GM12878 (cell line): Measurements from ENCODE around the gene DIP2A. TPM values are rescaled to one million over a fixed set of nuclear protein-coding genes. Genes with fewer than 3 reads are reported as not detected.
A peak's percentile ranks its signal among the peaks of the same experiment; 100 is the strongest.

Experiments used
- ATAC-seq: fragments of 200-7000 bp; cut with Tn5 transposase; 3 replicates; pipeline ENCODE4 v1.9.1; 2020; ENCODE audit warnings: mild to moderate bottlenecking, moderate library complexity
- BruUV-seq: library from RNA; stranded (reverse); fragments of 400-500 nt; replicated peaks from 2 replicates; lab custom pipeline; 2021; lab: Mats Ljungman, UMichigan
- CTCF ChIA-PET: fragments of 300-600 bp; sonication (Branson Sonifier 250); formaldehyde crosslinking; extraction: SDS; loops from one replicate; lab custom pipeline; 2021; ENCODE audit warnings: inconsistent platforms; lab: Yijun Ruan, JAX
- POLR2A ChIA-PET: fragments of 350-600 bp; formaldehyde crosslinking; extraction: SDS; loops from one replicate; lab custom pipeline; 2021; ENCODE audit warnings: inconsistent platforms; lab: Charles Lee
- RAD21 ChIA-PET: fragments of 300-600 bp; sonication (Branson Sonifier 250); formaldehyde crosslinking; loops from one replicate; lab custom pipeline; 2023; ENCODE audit warnings: antibody characterized with exemption; ENCODE audit not compliant: unreplicated experiment; lab: Charles Lee
- SMC1A ChIA-PET: fragments of 300-600 bp; sonication (Branson Sonifier 250); formaldehyde crosslinking; loops from one replicate; lab custom pipeline; 2023; ENCODE audit not compliant: unreplicated experiment, uncharacterized antibody; lab: Charles Lee
- DNase-seq: peaks from one replicate; pipeline ENCODE4 v3.0.0-alpha.2; 2011; ENCODE audit warnings: low read depth, low spot score
- FAIRE-seq: peaks from 3 replicates; lab custom pipeline; 2011; peaks lifted over from hg19 to GRCh38; lab: Jason Lieb, UNC
- H2AFZ ChIP-seq: 2 replicates; pipeline ENCODE4 v1.6.0; 2011; ENCODE audit warnings: low read depth, low read length, control low read depth; ENCODE audit not compliant: control insufficient read depth
- H3K27ac ChIP-seq: 2 replicates; pipeline ENCODE4 v1.5.1; 2011; ENCODE audit warnings: control low read depth; ENCODE audit not compliant: control insufficient read depth, insufficient read depth
- H3K27me3 ChIP-seq, 2 experiments: replicated peaks in 1 of 2; 2 replicates each; pipeline versions ENCODE4 v1.6.0 to v1.6.1; 2011; ENCODE audit warnings: low read length in 1 of 2; ENCODE audit not compliant: control insufficient read depth in 2 of 2, insufficient read depth in 2 of 2
- H3K36me3 ChIP-seq, 2 experiments: 2 replicates each; pipeline ENCODE4 v1.5.1; 2011; ENCODE audit warnings: low read length in 1 of 2; ENCODE audit not compliant: control insufficient read depth in 2 of 2, insufficient read depth in 2 of 2
- H3K4me1 ChIP-seq: 2 replicates; pipeline ENCODE4 v1.6.1; 2011; ENCODE audit warnings: mild to moderate bottlenecking, low read length, moderate library complexity, mixed read lengths; ENCODE audit not compliant: control insufficient read depth, insufficient read depth
- H3K4me2 ChIP-seq: 2 replicates; pipeline ENCODE4 v1.6.0; 2011; ENCODE audit warnings: control low read depth; ENCODE audit not compliant: control insufficient read depth, insufficient read depth
- H3K4me3 ChIP-seq: fragments of 200-600 bp; sonication (generic); 2 replicates; pipeline ENCODE4 v1.5.1; 2016
- H3K79me2 ChIP-seq: 2 replicates; pipeline ENCODE4 v1.6.0; 2011; ENCODE audit warnings: low read length; ENCODE audit not compliant: control insufficient read depth, insufficient read depth
- H3K9ac ChIP-seq: 2 replicates; pipeline ENCODE4 v1.8.0; 2011; ENCODE audit warnings: low read length, control low read depth, mixed read lengths; ENCODE audit not compliant: control insufficient read depth, insufficient read depth
- H3K9me3 ChIP-seq: replicated peaks from 3 replicates; pipeline ENCODE4 v1.5.1; 2011; ENCODE audit warnings: mild to moderate bottlenecking, low read length; ENCODE audit not compliant: control insufficient read depth, insufficient read depth
- H4K20me1 ChIP-seq: 2 replicates; pipeline ENCODE4 v1.6.0; 2011; ENCODE audit not compliant: control insufficient read depth, insufficient read depth
- JUNB ChIP-seq: IDR thresholded peaks from 2 replicates; pipeline ENCODE4 v1.6.1; 2016; ENCODE audit warnings: antibody characterized with exemption, mild to moderate bottlenecking
- KDM1A ChIP-seq: fragments of 200-600 bp; sonication (generic); IDR thresholded peaks from 2 replicates; pipeline ENCODE4 v1.6.1; 2016; ENCODE audit warnings: borderline replicate concordance
- MYC ChIP-seq: IDR thresholded peaks from 2 replicates; pipeline ENCODE4 v1.6.1; 2011; ENCODE audit warnings: mild to moderate bottlenecking, low read length, moderate library complexity, inconsistent platforms; ENCODE audit not compliant: insufficient read depth, insufficient replicate concordance, insufficient read length, severe bottlenecking
- NR2C1 ChIP-seq: fragments of 450-650 bp; IDR thresholded peaks from 2 replicates; pipeline ENCODE4 v1.6.1; 2017; ENCODE audit warnings: antibody characterized with exemption, mild to moderate bottlenecking, moderate library complexity
- RAD21 ChIP-seq: IDR thresholded peaks from 2 replicates; pipeline ENCODE4 v1.6.1; 2011; ENCODE audit warnings: mild to moderate bottlenecking, low read depth, low read length, moderate library complexity; ENCODE audit not compliant: insufficient read depth
- ZBTB11 ChIP-seq: fragments of 450-650 bp; formaldehyde crosslinking; IDR thresholded peaks from 2 replicates; pipeline ENCODE4 v1.5.0; 2022; ENCODE audit warnings: mild to moderate bottlenecking, missing genetic modification characterization
- WGBS: methylation state at CpG from one replicate; pipeline ENCODE4 v1.1.6; 2016; ENCODE audit warnings: low lambda C conversion rate; ENCODE audit not compliant: insufficient replicate concordance, insufficient coverage; ENCODE audit errors: missing lambda C conversion rate; 5-methylcytosine and 5-hydroxymethylcytosine counted together
- in situ Hi-C: fragments of 300-500 bp; cut with MboI; formaldehyde crosslinking; loops from 9 replicates; pipeline ENCODE4 v1.14.3; 2018; ENCODE audit warnings: mixed read lengths
- intact Hi-C: fragments of 100-400 bp; cut with micrococcal nuclease; formaldehyde crosslinking; loops from one replicate; pipeline ENCODE4 v1.14.2; 2022; ENCODE audit not compliant: unreplicated experiment
- polyA plus RNA-seq, 11 experiments: library from polyadenylated mRNA; depleted of rRNA in 4 of 11; unstranded in 6 of 11; stranded (reverse) in 5 of 11; fragments of >200 nt; fragmentation: Nextera tagmentation in 4 of 11; fragmentation: Illumina TruSeq in 1 of 11; extraction: Ambion mirVana in 4 of 11; extraction: Trizol in 1 of 11; gene quantifications; 1 replicate in 1 of 11; 2 replicates in 10 of 11; pipeline versions ENCODE4 v1.2.1 to v1.2.3, GENCODE V29; 2011 to 2016; ENCODE audit warnings: inconsistent platforms in 2 of 11, missing spikeins in 2 of 11, low read depth in 1 of 11
- small RNA-seq: library from RNA; depleted of rRNA; stranded (forward); fragments of <200 nt; gene quantifications from one replicate; pipeline ENCODE3, GENCODE V24; 2014
- total RNA-seq, 4 experiments: library from RNA; depleted of rRNA in 3 of 4; stranded (reverse); fragments of >200 nt in 3 of 4; fragmentation: Illumina TruSeq in 1 of 4; extraction: Trizol in 1 of 4; gene quantifications; 2 replicates each; pipeline versions ENCODE4 v1.2.1 to v1.2.3, GENCODE V29; 2013 to 2021

Gene DIP2A
- total and polyA plus RNA-seq, 10 of the 15 experiments (the other 5 are each of a cell fraction or from before 2014, with no cell fraction given): 1.7 to 25.5 (median 12.2) TPM

- no peak for TF ChIP-seq ZBTB11
Observed at GRCh38 chr21:46617267-46618051, 158.8 kb downstream of the DIP2A start (continued).

GRCh38 chr21:46618738-46619379 lies 160.2 kb downstream of the DIP2A start:
- no TSS peak for BruUV-seq
- FAIRE-seq (peak; percentile 31), ATAC-seq (no peak), DNase-seq (no peak)
- ChIA-PET RAD21 (interaction anchor here (1.6 kb wide), 1 partner anchor 104 kb away, joined by 3 read pairs; no protein-coding TSS in a partner anchor), SMC1A (interaction anchor here (1.0 to 2.4 kb wide), 3 partner anchors 10 to 20 kb away, joined by 3 to 20 read pairs (median 3); no protein-coding TSS in a partner anchor), CTCF (interaction anchor here (0.7 to 1.1 kb wide), 3 partner anchors 14 to 30 kb away, joined by 3 to 6 read pairs (median 3); no protein-coding TSS in a partner anchor), POLR2A (interaction anchor here (1.0 to 1.1 kb wide), 2 partner anchors 10 to 13 kb away, joined by 3 read pairs; no protein-coding TSS in a partner anchor)
- H3K27me3 ChIP-seq: no peaks in the 10 kb centered on the region; a peak in 1 of 4 replicates
- H3K36me3 ChIP-seq: no peaks in the 10 kb centered on the region
- no peak overlapping the region for H3K27ac ChIP-seq
- no peak overlapping the region for H3K4me3 ChIP-seq
- H3K79me2 ChIP-seq: no peaks in the 10 kb centered on the region
- H3K4me2 ChIP-seq: no peak overlapping the region
- no peak for TF ChIP-seq MYC
- TF ChIP-seq JUNB: no peak
- no peak for TF ChIP-seq KDM1A
- TF ChIP-seq NR2C1: no peak
- TF ChIP-seq RAD21: no peak
- no peak overlapping the region for H2AFZ ChIP-seq
- no peaks in the 10 kb centered on the region for H3K9me3 ChIP-seq
- in situ Hi-C loops (no loop called here), intact Hi-C loops (no loop called here)
- H3K9ac ChIP-seq: no peak overlapping the region
- peaks cover 7% of the 10 kb centered on the region for H3K4me1 ChIP-seq
- 82% methylated on average over 5 of the region's 5 CpGs for WGBS
- no peaks in the 10 kb centered on the region for H4K20me1 ChIP-seq

Small RNA genes within 50 kb of the gene (small RNA-seq; reads per million reads assigned to genes)
- gene RNU6-396P: not detected

Other genes with a start within 250 kb of the DIP2A start
- 61.4 and 65.2 TPM in 2 replicates for gene LSS, start 230.1 kb upstream of the DIP2A start, total RNA-seq (2014; rRNA removed)
- 19.6 and 20.3 TPM in 2 replicates for gene LSS, start 230.1 kb upstream of the DIP2A start, total RNA-seq (2014; rRNA removed; fragmentation: Illumina TruSeq; extraction: Trizol)
- gene LSS, start 230.1 kb upstream of the DIP2A start, total RNA-seq (2021): 82.4 and 86.4 TPM in 2 replicates
- gene LSS, start 230.1 kb upstream of the DIP2A start, polyA plus RNA-seq (2011; rRNA removed): 26.1 and 51.3 TPM in 2 replicates
- gene LSS, start 230.1 kb upstream of the DIP2A start, polyA plus RNA-seq (2014; fragmentation: Illumina TruSeq; extraction: Trizol): 18.3 and 24.0 TPM in 2 replicates
- 1 to 10 TPM; 2.9 to 3.7 TPM for gene LSS, start 230.1 kb upstream of the DIP2A start, polyA plus RNA-seq (2014; fragmentation: Nextera tagmentation; extraction: Ambion mirVana)
- gene LSS, start 230.1 kb upstream of the DIP2A start, polyA plus RNA-seq (2014; rRNA removed): 60.9 and 68.4 TPM in 2 replicates
- gene LSS, start 230.1 kb upstream of the DIP2A start, polyA plus RNA-seq (2016; fragmentation: Nextera tagmentation; extraction: Ambion mirVana): 10 to 100 TPM; 25.5 to 29.4 TPM
- 53.8 and 53.9 TPM in 2 replicates for gene MCM3AP, start 173.3 kb upstream of the DIP2A start, total RNA-seq (2014; rRNA removed)
- 32.4 and 39.7 TPM in 2 replicates for gene MCM3AP, start 173.3 kb upstream of the DIP2A start, total RNA-seq (2014; rRNA removed; fragmentation: Illumina TruSeq; extraction: Trizol)
- 94.3 and 95.7 TPM in 2 replicates for gene MCM3AP, start 173.3 kb upstream of the DIP2A start, total RNA-seq (2021)
- 42.3 and 45.3 TPM in 2 replicates for gene MCM3AP, start 173.3 kb upstream of the DIP2A start, polyA plus RNA-seq (2011; rRNA removed)
- gene MCM3AP, start 173.3 kb upstream of the DIP2A start, polyA plus RNA-seq (2014; fragmentation: Illumina TruSeq; extraction: Trizol): 34.3 and 39.3 TPM in 2 replicates
- 1 to 10 TPM; 6.1 to 8.8 TPM for gene MCM3AP, start 173.3 kb upstream of the DIP2A start, polyA plus RNA-seq (2014; fragmentation: Nextera tagmentation; extraction: Ambion mirVana)
- gene MCM3AP, start 173.3 kb upstream of the DIP2A start, polyA plus RNA-seq (2014; rRNA removed): 48.6 and 54.6 TPM in 2 replicates
- 10 to 100 TPM; 54.5 to 64.6 TPM for gene MCM3AP, start 173.3 kb upstream of the DIP2A start, polyA plus RNA-seq (2016; fragmentation: Nextera tagmentation; extraction: Ambion mirVana)
- gene YBEY, start 172.5 kb upstream of the DIP2A start, total RNA-seq (2014; rRNA removed): 16.7 and 18.1 TPM in 2 replicates
- gene YBEY, start 172.5 kb upstream of the DIP2A start, total RNA-seq (2014; rRNA removed; fragmentation: Illumina TruSeq; extraction: Trizol): 16.5 and 16.9 TPM in 2 replicates
- 13.2 and 13.8 TPM in 2 replicates for gene YBEY, start 172.5 kb upstream of the DIP2A start, total RNA-seq (2021)
- 31.1 and 38.1 TPM in 2 replicates for gene YBEY, start 172.5 kb upstream of the DIP2A start, polyA plus RNA-seq (2011; rRNA removed)
- gene YBEY, start 172.5 kb upstream of the DIP2A start, polyA plus RNA-seq (2014; fragmentation: Illumina TruSeq; extraction: Trizol): 18.9 and 22.1 TPM in 2 replicates
- 10 to 100 TPM in 1 of 2 experiments, 1 to 10 TPM in 1; 6.5 to 11.3 TPM for gene YBEY, start 172.5 kb upstream of the DIP2A start, polyA plus RNA-seq (2014; fragmentation: Nextera tagmentation; extraction: Ambion mirVana)
- 27.1 and 31.4 TPM in 2 replicates for gene YBEY, start 172.5 kb upstream of the DIP2A start, polyA plus RNA-seq (2014; rRNA removed)
- gene YBEY, start 172.5 kb upstream of the DIP2A start, polyA plus RNA-seq (2016; fragmentation: Nextera tagmentation; extraction: Ambion mirVana): 10 to 100 TPM; 20.2 to 20.9 TPM
- 14.4 and 16.2 TPM in 2 replicates for gene C21orf58, start 135.0 kb upstream of the DIP2A start, total RNA-seq (2014; rRNA removed)
- gene C21orf58, start 135.0 kb upstream of the DIP2A start, total RNA-seq (2014; rRNA removed; fragmentation: Illumina TruSeq; extraction: Trizol): 6.7 and 7.3 TPM in 2 replicates
- 17.9 and 22.3 TPM in 2 replicates for gene C21orf58, start 135.0 kb upstream of the DIP2A start, total RNA-seq (2021)
- gene C21orf58, start 135.0 kb upstream of the DIP2A start, polyA plus RNA-seq (2011; rRNA removed): 4.9 and 6.4 TPM in 2 replicates
- 1.3 and 6.7 TPM in 2 replicates for gene C21orf58, start 135.0 kb upstream of the DIP2A start, polyA plus RNA-seq (2014; fragmentation: Illumina TruSeq; extraction: Trizol)
- 1 to 10 TPM; 1.1 TPM for gene C21orf58, start 135.0 kb upstream of the DIP2A start, polyA plus RNA-seq (2014; fragmentation: Nextera tagmentation; extraction: Ambion mirVana)
- 21.6 and 28.2 TPM in 2 replicates for gene C21orf58, start 135.0 kb upstream of the DIP2A start, polyA plus RNA-seq (2014; rRNA removed)
- gene C21orf58, start 135.0 kb upstream of the DIP2A start, polyA plus RNA-seq (2016; fragmentation: Nextera tagmentation; extraction: Ambion mirVana): 10 to 100 TPM; 18.8 to 20.2 TPM
- 21.9 and 22.1 TPM in 2 replicates for gene PCNT, start 134.7 kb upstream of the DIP2A start, total RNA-seq (2014; rRNA removed)
- gene PCNT, start 134.7 kb upstream of the DIP2A start, total RNA-seq (2014; rRNA removed; fragmentation: Illumina TruSeq; extraction: Trizol): 15.3 and 17.1 TPM in 2 replicates
- gene PCNT, start 134.7 kb upstream of the DIP2A start, total RNA-seq (2021): 33.0 and 35.4 TPM in 2 replicates
- 11.3 and 11.5 TPM in 2 replicates for gene PCNT, start 134.7 kb upstream of the DIP2A start, polyA plus RNA-seq (2011; rRNA removed)
- 7.4 and 18.9 TPM in 2 replicates for gene PCNT, start 134.7 kb upstream of the DIP2A start, polyA plus RNA-seq (2014; fragmentation: Illumina TruSeq; extraction: Trizol)
- gene PCNT, start 134.7 kb upstream of the DIP2A start, polyA plus RNA-seq (2014; fragmentation: Nextera tagmentation; extraction: Ambion mirVana): 1 to 10 TPM; 2.9 to 6.0 TPM
- 25.4 and 35.1 TPM in 2 replicates for gene PCNT, start 134.7 kb upstream of the DIP2A start, polyA plus RNA-seq (2014; rRNA removed)
- gene PCNT, start 134.7 kb upstream of the DIP2A start, polyA plus RNA-seq (2016; fragmentation: Nextera tagmentation; extraction: Ambion mirVana): 10 to 100 TPM; 39.2 to 39.6 TPM
- not detected in 2 replicates for gene S100B, start 146.2 kb downstream of the DIP2A start, total RNA-seq (2014; rRNA removed)
- 0.22 TPM in 1 of 2 replicates, not detected in the other for gene S100B, start 146.2 kb downstream of the DIP2A start, total RNA-seq (2014; rRNA removed; fragmentation: Illumina TruSeq; extraction: Trizol)
- not detected in 2 replicates for gene S100B, start 146.2 kb downstream of the DIP2A start, total RNA-seq (2021)
- not detected in 2 replicates for gene S100B, start 146.2 kb downstream of the DIP2A start, polyA plus RNA-seq (2011; rRNA removed)
- gene S100B, start 146.2 kb downstream of the DIP2A start, polyA plus RNA-seq (2014; fragmentation: Illumina TruSeq; extraction: Trizol): not detected in 2 replicates
- gene S100B, start 146.2 kb downstream of the DIP2A start, polyA plus RNA-seq (2014; fragmentation: Nextera tagmentation; extraction: Ambion mirVana): under 1 TPM in 1 of 2 experiments, not detected in 1; 0.11 TPM
- gene S100B, start 146.2 kb downstream of the DIP2A start, polyA plus RNA-seq (2014; rRNA removed): not detected in 2 replicates
- gene S100B, start 146.2 kb downstream of the DIP2A start, polyA plus RNA-seq (2016; fragmentation: Nextera tagmentation; extraction: Ambion mirVana): not detected
- gene PRMT2, start 176.8 kb downstream of the DIP2A start, total RNA-seq (2014; rRNA removed): 27.8 and 31.7 TPM in 2 replicates
- gene PRMT2, start 176.8 kb downstream of the DIP2A start, total RNA-seq (2014; rRNA removed; fragmentation: Illumina TruSeq; extraction: Trizol): 31.1 and 32.6 TPM in 2 replicates
- 34.2 and 37.2 TPM in 2 replicates for gene PRMT2, start 176.8 kb downstream of the DIP2A start, total RNA-seq (2021)
- 40.6 and 44.0 TPM in 2 replicates for gene PRMT2, start 176.8 kb downstream of the DIP2A start, polyA plus RNA-seq (2011; rRNA removed)
- 23.5 and 35.2 TPM in 2 replicates for gene PRMT2, start 176.8 kb downstream of the DIP2A start, polyA plus RNA-seq (2014; fragmentation: Illumina TruSeq; extraction: Trizol)
- 10 to 100 TPM; 16.1 to 24.1 TPM for gene PRMT2, start 176.8 kb downstream of the DIP2A start, polyA plus RNA-seq (2014; fragmentation: Nextera tagmentation; extraction: Ambion mirVana)
- gene PRMT2, start 176.8 kb downstream of the DIP2A start, polyA plus RNA-seq (2014; rRNA removed): 36.4 and 40.4 TPM in 2 replicates
- 10 to 100 TPM; 47.3 to 48.6 TPM for gene PRMT2, start 176.8 kb downstream of the DIP2A start, polyA plus RNA-seq (2016; fragmentation: Nextera tagmentation; extraction: Ambion mirVana)